Measurements from ENCODE around the gene PAM16. TPM values are rescaled to one million over a fixed set of nuclear protein-coding genes. Genes with fewer than 3 reads are reported as not detected.

PAM16 gene
- polyA plus RNA-seq, 4 donors = 34.7 to 98.4 (median 69.5) TPM

DNA sequence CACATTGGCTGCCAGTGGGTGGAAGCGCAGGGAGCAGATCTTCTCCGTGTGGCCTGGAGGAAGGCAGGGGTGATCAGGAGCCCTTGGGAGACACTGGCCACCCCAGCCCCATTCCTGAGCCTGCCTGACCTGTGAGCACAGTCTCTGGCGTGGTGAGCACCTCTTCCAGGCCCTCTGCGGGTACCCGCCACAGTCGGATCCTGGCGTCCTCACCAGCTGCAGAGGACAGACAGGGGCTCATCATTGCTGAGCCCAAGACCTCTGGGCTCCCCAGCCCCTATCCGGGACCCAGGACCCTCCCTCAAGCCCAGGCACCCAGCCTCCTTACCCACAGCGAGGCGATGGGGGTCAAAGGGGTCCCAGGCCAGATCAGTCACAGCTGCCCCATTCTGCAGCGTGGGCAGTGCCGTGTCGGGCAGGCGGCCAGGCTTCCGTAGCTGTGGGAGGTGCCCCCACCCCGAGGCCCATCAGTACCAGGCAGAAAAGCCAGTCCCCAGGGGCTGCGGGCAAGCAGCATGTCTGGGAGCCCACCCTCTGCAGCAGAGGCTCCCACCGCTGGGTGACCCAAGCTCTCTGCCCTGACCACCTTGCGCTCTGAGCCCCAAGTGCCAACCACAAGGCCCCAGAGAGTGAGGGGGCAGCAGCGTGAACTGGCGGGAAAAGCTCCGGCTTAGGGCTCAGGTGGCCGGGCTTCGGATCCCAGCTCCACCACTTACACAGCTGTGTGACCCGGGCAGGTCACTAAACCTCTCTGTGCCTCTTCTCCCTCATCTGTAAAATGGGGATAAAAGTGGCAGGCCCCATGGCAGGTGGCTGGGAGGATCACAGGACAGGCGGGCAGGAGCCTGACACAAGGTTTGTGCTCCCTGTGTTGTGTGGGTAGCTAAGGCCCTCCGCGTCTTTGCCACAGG is 10.2 kb upstream of the PAM16 start:
- FAIRE-seq (no peak), DNase-seq (no peak)
- peaks cover 5 to 95% (median 14%) of the 10 kb centered on the region in 3 donors for H3K36me3 ChIP-seq (ENCODE audit: control insufficient read depth in 3 of 3, insufficient read depth in 2 of 3, low read depth in 1 of 3, low read length in 3 of 3)

DNA sequence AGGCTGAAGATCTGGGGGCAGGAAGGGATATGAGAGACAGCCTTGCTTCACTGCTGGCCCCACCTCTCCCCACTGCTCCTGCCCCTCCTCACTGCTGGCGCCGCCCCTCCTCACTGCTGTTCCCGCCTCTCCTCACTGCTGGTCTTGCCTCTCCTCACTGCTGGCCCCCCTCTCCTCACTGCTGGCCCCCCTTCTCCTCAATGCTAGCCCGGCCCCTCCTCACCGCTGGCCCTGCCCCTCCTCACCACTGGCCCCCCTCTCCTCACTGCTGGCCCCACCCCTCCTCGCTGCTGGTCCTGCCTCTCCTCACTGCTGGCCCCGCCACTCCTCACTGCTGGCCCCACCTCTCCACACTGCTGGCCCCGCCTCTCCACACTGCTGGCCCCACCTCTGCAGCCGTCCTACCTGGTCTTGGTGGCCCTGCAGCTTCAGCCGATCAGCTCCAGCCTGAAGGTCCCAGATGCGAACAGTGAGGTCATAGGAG is 9.5 kb upstream of the PAM16 start:
- Histone ChIP-seq H3K27me3 (ENCODE audit: control insufficient read depth in 3 of 3, insufficient read depth in 3 of 3, low read length in 3 of 3) (no peaks in the 10 kb centered on the region), H3K36me3 (ENCODE audit: control insufficient read depth in 3 of 3, insufficient read depth in 2 of 3, low read depth in 1 of 3, low read length in 3 of 3) (peaks cover 5 to 88% (median 14%) of the 10 kb centered on the region in 3 donors), H3K27ac (ENCODE audit: low read depth in 1 of 3, low read length in 2 of 3) (no peak overlapping the region), H3K9me3 (ENCODE audit: control insufficient read depth in 2 of 2, insufficient read depth in 1 of 2, low read depth in 1 of 2, low read length in 1 of 2) (no peaks in the 10 kb centered on the region), H3K4me1 (ENCODE audit: control insufficient read depth in 3 of 3, insufficient read depth in 2 of 3, low read depth in 1 of 3, low read length in 2 of 3) (peaks cover 0 to 3% (median 0%) of the 10 kb centered on the region in 3 donors), H3K4me3 (ENCODE audit: low read depth in 1 of 3, low read length in 3 of 3) (no peak overlapping the region)
- 73 to 87% (median 85%) methylated on average over 7 to 10 of the region's 11 CpGs for WGBS, 3 donors
- FAIRE-seq (no peak), DNase-seq (no peak)

More for the DNA sequence above, 10.2 kb upstream of the PAM16 start:
- Histone ChIP-seq H3K27me3 (ENCODE audit: control insufficient read depth in 3 of 3, insufficient read depth in 3 of 3, low read length in 3 of 3) (no peaks in the 10 kb centered on the region), H3K9me3 (ENCODE audit: control insufficient read depth in 2 of 2, insufficient read depth in 1 of 2, low read depth in 1 of 2, low read length in 1 of 2) (no peaks in the 10 kb centered on the region), H3K4me1 (ENCODE audit: control insufficient read depth in 3 of 3, insufficient read depth in 2 of 3, low read depth in 1 of 3, low read length in 2 of 3) (peaks cover 0 to 3% (median 0%) of the 10 kb centered on the region in 3 donors), H3K4me3 (ENCODE audit: low read depth in 1 of 3, low read length in 3 of 3) (no peak overlapping the region), H3K27ac (ENCODE audit: low read depth in 1 of 3, low read length in 2 of 3) (no peak overlapping the region)
- 95 to 99% (median 97%) methylated on average over 27 to 28 of the region's 28 CpGs for WGBS, 3 donors

DNA sequence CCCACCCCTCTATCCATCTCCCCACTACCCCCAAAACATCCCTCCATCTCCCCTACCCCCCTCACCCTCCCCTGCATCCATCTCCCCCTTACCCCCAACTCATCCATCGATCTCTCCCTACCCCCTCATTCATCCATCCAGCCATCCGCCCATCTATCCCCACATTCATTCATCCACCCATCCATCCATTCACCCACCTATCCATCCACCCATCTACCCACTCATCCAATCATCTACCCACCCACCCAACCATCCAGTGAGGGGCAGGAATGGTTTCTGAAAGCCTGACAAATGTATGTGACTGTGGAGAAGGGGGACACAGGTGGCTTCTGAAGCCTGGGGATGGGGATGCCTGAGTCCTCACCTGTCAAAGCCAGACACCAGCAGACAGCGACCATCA is 8.8 kb upstream of the PAM16 start:
- Histone ChIP-seq H3K36me3 (ENCODE audit: control insufficient read depth in 3 of 3, insufficient read depth in 2 of 3, low read depth in 1 of 3, low read length in 3 of 3) (peaks cover 5 to 85% (median 14%) of the 10 kb centered on the region in 3 donors), H3K4me1 (ENCODE audit: control insufficient read depth in 3 of 3, insufficient read depth in 2 of 3, low read depth in 1 of 3, low read length in 2 of 3) (peaks cover 0 to 3% (median 0%) of the 10 kb centered on the region in 3 donors), H3K27ac (ENCODE audit: low read depth in 1 of 3, low read length in 2 of 3) (no peak overlapping the region), H3K4me3 (ENCODE audit: low read depth in 1 of 3, low read length in 3 of 3) (no peak overlapping the region), H3K9me3 (ENCODE audit: control insufficient read depth in 2 of 2, insufficient read depth in 1 of 2, low read depth in 1 of 2, low read length in 1 of 2) (no peaks in the 10 kb centered on the region), H3K27me3 (ENCODE audit: control insufficient read depth in 3 of 3, insufficient read depth in 3 of 3, low read length in 3 of 3) (no peaks in the 10 kb centered on the region)
- FAIRE-seq = no peak
- no peak for DNase-seq
- WGBS, 3 donors = 92 to 94% (median 92%) methylated on average over 3 of the region's 3 CpGs

DNA sequence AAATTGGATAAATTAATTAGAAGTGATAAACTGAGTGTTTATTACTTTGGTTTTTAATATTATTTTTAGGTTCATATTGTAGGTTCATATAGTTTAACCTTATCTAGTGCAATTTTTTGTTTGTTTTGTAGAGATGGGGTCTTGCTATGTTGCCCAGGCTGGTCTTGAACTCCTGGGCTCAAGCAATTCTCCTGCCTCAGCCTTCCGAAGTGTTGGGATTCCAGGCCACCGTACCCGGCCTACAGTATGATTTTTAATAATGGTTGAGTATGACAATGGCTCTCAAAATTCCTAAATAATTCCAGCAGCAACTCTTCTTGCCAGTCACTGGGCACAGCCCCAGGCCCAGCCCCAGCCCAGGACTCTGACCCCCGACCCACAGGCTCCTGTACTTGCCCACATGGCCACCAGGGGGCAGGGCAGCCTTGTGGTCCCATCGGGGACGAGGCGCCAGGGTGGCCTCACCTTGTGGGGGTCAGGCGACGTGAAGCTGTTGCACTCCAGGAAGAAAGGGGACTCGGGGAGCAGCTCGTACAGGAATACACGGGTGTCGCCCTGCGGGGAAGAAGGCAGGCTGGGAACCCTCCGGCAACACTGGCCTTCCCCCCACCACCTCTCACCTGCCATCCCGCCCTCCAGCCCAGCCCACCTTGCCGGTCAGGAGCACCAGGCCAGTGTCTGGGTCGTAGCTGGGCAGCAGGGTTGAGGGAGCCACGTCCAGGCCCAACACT is 7.9 kb upstream of the PAM16 start:
- no peak for FAIRE-seq
- H3K4me1 ChIP-seq (ENCODE audit: control insufficient read depth in 3 of 3, insufficient read depth in 2 of 3, low read depth in 1 of 3, low read length in 2 of 3) = peaks cover 0 to 3% (median 0%) of the 10 kb centered on the region in 3 donors
- peak; percentile 38 to 68 for DNase-seq
- WGBS, 3 donors = 56 to 68% (median 57%) methylated on average over 16 to 19 of the region's 19 CpGs
- no peak overlapping the region for H3K27ac ChIP-seq (ENCODE audit: low read depth in 1 of 3, low read length in 2 of 3)
- no peaks in the 10 kb centered on the region for H3K27me3 ChIP-seq (ENCODE audit: control insufficient read depth in 3 of 3, insufficient read depth in 3 of 3, low read length in 3 of 3)
- H3K9me3 ChIP-seq (ENCODE audit: control insufficient read depth in 2 of 2, insufficient read depth in 1 of 2, low read depth in 1 of 2, low read length in 1 of 2) = no peaks in the 10 kb centered on the region
- H3K36me3 ChIP-seq (ENCODE audit: control insufficient read depth in 3 of 3, insufficient read depth in 2 of 3, low read depth in 1 of 3, low read length in 3 of 3) = peaks cover 5 to 85% (median 6%) of the 10 kb centered on the region in 3 donors
- H3K4me3 ChIP-seq (ENCODE audit: low read depth in 1 of 3, low read length in 3 of 3) = no peak overlapping the region

DNA sequence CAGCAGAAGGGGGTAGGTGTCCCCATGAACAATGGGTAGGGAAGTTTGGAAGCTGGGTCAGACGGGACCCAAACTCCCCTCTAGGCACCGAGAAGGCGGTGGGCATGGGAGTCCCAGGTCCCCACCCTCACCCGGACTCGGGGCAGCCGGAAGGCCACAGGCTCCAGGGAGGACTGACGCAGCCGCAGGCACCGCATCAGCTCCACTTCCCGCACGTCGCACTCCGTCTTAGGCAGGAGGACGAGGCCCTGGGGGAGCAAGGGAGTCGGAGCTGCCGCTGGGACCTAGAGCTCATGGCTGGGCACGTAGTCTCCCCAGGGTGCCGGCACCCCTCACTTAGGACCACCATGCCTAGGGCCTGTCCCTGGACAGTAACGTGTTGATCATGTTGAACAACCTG is 7.1 kb upstream of the PAM16 start:
- no peak overlapping the region for H3K4me3 ChIP-seq (ENCODE audit: low read depth in 1 of 3, low read length in 3 of 3)
- H3K4me1 ChIP-seq (ENCODE audit: control insufficient read depth in 3 of 3, insufficient read depth in 2 of 3, low read depth in 1 of 3, low read length in 2 of 3) = peaks cover 0 to 3% (median 0%) of the 10 kb centered on the region in 3 donors
- peaks cover 5 to 84% (median 6%) of the 10 kb centered on the region in 3 donors for H3K36me3 ChIP-seq (ENCODE audit: control insufficient read depth in 3 of 3, insufficient read depth in 2 of 3, low read depth in 1 of 3, low read length in 3 of 3)
- H3K27me3 ChIP-seq (ENCODE audit: control insufficient read depth in 3 of 3, insufficient read depth in 3 of 3, low read length in 3 of 3) = no peaks in the 10 kb centered on the region
- DNase-seq = no peak
- no peak for FAIRE-seq
- no peak overlapping the region for H3K27ac ChIP-seq (ENCODE audit: low read depth in 1 of 3, low read length in 2 of 3)
- WGBS, 3 donors = 97% methylated on average over 13 to 19 of the region's 19 CpGs
- no peaks in the 10 kb centered on the region for H3K9me3 ChIP-seq (ENCODE audit: control insufficient read depth in 2 of 2, insufficient read depth in 1 of 2, low read depth in 1 of 2, low read length in 1 of 2)

DNA sequence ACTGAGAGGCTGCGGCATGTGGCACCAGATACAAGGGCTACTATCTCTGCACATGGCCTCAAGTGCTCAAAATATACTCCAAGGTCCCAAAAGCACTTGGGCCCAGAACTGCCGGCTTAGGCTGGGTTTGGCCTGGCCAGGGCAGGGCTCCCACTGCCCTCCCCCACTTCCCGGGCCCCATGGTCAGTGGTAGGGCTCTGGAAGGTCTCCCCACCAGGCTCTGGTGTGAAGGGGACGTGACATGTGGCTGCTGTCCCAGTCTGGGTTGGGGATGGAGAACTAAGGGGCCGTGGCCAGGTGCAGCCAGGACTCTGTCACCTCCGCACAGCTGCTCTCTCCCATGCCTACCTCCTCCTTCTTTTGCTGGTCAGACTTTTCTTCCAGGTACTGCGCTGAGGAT is 5.7 kb upstream of the PAM16 start:
- WGBS, 3 donors = 93 to 96% (median 94%) methylated on average over 7 of the region's 7 CpGs
- peaks cover 0 to 3% (median 0%) of the 10 kb centered on the region in 3 donors for H3K4me1 ChIP-seq (ENCODE audit: control insufficient read depth in 3 of 3, insufficient read depth in 2 of 3, low read depth in 1 of 3, low read length in 2 of 3)
- H3K27me3 ChIP-seq (ENCODE audit: control insufficient read depth in 3 of 3, insufficient read depth in 3 of 3, low read length in 3 of 3) = no peaks in the 10 kb centered on the region
- H3K36me3 ChIP-seq (ENCODE audit: control insufficient read depth in 3 of 3, insufficient read depth in 2 of 3, low read depth in 1 of 3, low read length in 3 of 3) = peaks cover 0 to 70% (median 5%) of the 10 kb centered on the region in 3 donors
- H3K4me3 ChIP-seq (ENCODE audit: low read depth in 1 of 3, low read length in 3 of 3) = no peak overlapping the region
- FAIRE-seq = no peak
- no peak for DNase-seq
- H3K27ac ChIP-seq (ENCODE audit: low read depth in 1 of 3, low read length in 2 of 3) = no peak overlapping the region
- H3K9me3 ChIP-seq (ENCODE audit: control insufficient read depth in 2 of 2, insufficient read depth in 1 of 2, low read depth in 1 of 2, low read length in 1 of 2) = no peaks in the 10 kb centered on the region

DNA sequence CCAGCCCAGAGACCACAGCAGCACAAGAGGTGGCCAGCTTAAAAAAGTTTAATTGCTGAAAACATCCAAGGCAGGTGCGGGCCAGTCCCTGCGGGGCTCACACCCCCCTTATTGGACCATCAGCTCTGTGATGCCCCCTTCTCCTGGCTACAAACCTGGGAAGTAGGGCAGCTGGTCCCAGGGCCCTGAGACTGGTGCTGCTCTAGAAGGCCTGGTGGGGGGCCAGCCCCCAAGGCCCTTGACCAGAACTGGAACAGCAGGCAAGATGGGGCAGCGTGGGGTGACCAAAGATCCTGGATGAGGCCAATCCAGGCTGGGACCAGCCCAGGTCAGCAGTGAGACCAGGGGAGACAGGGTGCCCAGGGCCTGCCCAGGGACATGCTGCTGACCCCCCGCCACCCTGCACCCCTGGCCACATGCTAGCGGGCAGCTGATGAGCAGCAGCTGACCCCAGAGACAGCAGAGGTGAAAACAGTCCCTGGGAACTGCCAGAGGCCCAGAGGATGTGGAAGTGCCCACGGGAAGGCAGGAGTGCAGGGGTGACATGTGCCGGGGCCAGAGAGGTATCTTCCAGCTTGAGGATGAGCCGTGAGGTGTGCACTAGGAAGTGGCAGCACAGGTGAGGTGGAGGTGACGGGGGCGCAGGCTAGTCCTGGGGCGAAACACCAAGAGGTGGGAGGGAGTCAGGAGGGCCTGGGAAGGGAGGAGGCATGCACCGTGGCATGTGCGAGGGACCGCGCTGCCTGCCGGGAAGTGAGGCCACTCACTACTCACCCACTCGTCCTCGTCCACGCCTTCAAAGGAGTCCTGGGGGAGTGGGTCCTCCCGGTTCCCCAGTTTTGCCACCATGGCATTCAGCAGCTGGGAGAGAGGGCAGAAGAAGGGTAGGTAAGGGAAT is 3.6 kb upstream of the PAM16 start:
- H3K27me3 ChIP-seq (ENCODE audit: control insufficient read depth in 3 of 3, insufficient read depth in 3 of 3, low read length in 3 of 3) = no peaks in the 10 kb centered on the region
- no peak overlapping the region for H3K27ac ChIP-seq (ENCODE audit: low read depth in 1 of 3, low read length in 2 of 3)
- no peak for FAIRE-seq
- H3K4me3 ChIP-seq (ENCODE audit: low read depth in 1 of 3, low read length in 3 of 3) = no peak overlapping the region
- peaks cover 0 to 13% (median 3%) of the 10 kb centered on the region in 3 donors for H3K4me1 ChIP-seq (ENCODE audit: control insufficient read depth in 3 of 3, insufficient read depth in 2 of 3, low read depth in 1 of 3, low read length in 2 of 3)
- WGBS, 3 donors = 92 to 96% (median 94%) methylated on average over 20 of the region's 20 CpGs
- H3K36me3 ChIP-seq (ENCODE audit: control insufficient read depth in 3 of 3, insufficient read depth in 2 of 3, low read depth in 1 of 3, low read length in 3 of 3) = peaks cover 0 to 50% (median 5%) of the 10 kb centered on the region in 3 donors
- no peak for DNase-seq
- H3K9me3 ChIP-seq (ENCODE audit: control insufficient read depth in 2 of 2, insufficient read depth in 1 of 2, low read depth in 1 of 2, low read length in 1 of 2) = no peaks in the 10 kb centered on the region
